NCI-H345 treated with DMSO at 0.1 percent for 48 hours (cell line): ENCODE measurements around the gene N4BP2.
A peak's percentile ranks its signal among the peaks of the same experiment; 100 is the strongest.
"Not testable (repeated sequence)": the region's sequence is repeated elsewhere in the genome, so short reads cannot be mapped to it uniquely, and the experiment has no call there.

Experiments
- DNase-seq: peaks from one replicate; lab custom pipeline; 2025; ENCODE audit not compliant: unreplicated experiment; lab: John Stamatoyannopoulos, UW

The N4BP2 gene

DNA sequence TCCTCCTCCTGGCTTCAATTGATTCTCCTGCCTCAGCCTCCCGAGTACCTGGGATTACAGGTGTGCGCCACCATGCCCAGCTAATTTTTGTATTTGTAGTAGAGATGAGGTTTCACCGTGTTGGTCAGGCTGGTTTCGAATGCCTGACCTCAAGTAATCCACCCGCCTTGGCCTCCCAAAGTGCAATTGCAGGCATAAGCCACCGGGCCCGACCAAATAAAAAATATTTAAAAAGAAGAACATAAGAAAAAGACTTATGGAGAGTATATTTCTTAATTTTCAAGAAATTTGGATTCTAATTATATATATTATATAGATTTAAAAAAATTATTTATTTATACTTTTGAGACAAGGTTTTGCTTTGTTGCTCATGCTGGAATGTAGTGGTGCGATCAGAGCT lies 29.8 kb downstream of the N4BP2 start:
- DNase-seq: no peak

DNA sequence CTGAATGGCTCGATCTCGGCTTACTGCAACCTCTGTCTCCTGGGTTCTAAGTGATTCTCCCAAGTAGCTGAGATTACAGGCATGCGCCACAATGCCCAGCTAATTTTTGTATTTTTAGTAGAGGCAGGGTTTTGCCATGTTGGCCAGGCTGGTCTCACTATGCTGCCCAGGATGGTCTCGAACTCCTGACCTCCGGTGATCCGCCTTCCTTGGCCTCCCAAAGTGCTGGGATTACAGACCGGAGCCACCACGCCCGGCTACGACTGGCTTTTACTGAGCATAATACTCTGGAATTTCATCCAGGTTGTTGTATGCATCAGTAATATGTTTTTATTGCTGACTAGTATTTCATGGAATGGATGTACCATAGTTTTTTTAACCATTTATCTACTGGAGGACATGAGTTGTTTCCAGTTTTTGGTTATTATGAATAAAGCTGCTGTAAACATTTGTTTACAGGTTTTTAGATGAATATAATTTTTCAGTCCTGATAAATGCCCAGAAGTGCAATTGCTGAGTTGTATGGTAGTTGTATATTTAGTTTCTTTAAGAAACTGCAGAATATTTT lies 31.2 kb downstream of the N4BP2 start:
- no peak for DNase-seq

DNA sequence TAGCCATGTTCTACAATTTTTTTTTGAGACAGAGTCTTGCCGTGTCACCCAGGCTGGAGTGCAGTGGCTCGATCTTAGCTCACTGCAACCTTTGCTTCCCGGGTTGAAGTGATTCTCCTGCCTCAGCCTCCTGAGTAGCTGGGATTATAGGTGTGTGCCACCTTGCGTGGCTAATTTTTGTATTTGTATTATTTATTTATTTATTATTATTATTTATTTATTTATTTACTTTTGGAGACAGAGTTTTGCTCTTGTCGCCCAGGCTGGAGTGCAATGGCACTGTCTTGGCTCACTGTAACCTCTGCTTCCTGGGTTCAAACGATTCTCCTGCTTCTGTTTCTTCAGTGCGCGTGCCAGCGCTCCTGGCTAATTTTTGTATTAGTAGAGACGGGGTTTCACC lies 36.8 kb downstream of the N4BP2 start:
- not testable (repeated sequence) for DNase-seq

DNA sequence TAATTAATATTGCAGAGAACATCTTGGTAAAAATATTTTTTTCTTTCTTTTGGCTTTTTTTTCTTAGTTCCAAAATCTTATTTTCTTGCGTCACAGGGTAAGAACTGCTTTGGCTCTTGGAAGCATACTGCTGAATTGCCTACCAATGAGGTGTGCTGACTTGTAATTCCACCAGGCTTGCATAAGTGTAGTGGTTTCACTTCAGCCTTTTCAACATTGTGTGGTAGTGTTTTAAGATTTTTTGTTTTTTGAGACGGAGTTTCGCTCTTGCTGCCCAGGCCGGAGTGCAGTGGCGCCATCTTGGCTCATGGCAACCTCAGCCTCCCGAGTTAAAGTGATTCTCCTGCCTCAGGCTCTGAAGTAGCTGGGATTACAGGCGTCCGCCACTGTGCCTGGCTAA lies 42.4 kb downstream of the N4BP2 start:
- DNase-seq: no peak

DNA sequence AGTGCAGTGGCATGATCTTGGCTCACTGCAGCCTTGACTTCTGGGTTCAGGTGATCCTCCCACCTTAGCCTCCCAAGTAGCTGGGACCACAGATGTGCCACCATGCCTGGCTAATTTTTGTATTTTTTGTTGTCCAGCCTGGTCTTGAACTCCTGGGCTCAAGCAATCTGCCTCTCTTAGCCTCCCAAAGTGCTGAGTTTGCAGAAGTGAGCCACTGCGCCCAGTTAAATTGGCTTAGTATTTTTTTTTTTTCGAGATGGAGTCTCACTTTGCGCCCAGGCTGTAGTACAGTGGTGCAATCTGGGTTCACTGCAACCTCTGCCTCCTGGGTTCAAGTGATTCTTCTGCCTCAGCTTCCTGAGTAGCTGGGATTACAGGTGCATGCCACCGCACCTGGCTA lies 50.5 kb downstream of the N4BP2 start:
- not testable (repeated sequence) for DNase-seq

DNA sequence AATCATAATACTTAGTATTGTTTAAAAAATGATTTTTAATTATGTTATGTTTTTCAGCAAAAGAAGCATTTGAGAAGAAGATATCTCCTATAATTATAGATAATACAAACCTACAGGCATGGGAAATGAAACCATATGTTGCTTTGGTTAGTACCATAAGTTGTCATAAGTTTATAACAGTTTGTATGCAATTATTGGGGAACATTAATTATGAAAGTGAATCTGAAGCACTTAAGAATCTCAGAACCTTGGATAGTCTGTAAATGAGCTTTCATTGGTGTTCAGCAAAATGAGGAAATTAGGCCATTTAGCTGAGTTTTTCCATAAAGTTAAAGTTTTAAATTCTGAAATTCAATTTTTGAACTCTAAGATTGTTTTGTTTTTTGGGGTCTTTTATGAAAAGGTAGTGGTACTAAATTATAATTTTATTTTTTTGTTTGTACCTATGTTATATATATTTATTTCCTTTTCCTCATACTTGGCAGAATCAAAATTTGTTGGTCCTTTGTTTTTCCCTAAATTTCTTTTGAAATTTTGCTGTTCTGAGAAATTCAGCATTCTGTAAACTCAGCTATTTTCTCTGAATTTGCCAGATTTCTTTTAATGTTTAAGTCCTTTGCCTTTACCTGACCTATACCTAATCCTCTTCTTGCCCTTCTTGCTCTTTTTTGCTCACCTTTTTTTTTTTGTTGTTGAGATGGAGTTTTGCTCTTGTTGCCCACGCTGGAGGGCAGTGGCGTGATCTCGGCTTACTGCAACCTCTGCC lies 55.6 kb downstream of the N4BP2 start:
- no peak for DNase-seq

DNA sequence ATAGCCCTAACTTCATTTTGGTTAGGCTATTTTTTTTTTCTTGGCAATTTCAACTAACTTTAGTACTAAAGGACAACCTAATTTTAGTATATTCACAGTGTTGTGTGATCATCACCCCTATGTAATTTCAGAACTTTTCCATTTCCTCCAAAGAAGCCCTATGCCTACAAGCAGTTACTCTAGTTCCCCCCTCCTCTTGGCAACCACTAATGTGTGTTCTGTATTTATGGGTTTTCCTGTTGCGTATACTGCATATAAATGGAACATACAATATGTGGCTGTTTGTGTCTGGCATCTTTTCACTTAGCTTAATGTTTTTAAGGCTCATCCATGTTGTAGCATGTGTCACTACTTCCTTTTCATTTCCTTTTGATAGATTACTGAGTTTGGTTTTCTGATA lies 57.6 kb downstream of the N4BP2 start:
- DNase-seq: no peak

DNA sequence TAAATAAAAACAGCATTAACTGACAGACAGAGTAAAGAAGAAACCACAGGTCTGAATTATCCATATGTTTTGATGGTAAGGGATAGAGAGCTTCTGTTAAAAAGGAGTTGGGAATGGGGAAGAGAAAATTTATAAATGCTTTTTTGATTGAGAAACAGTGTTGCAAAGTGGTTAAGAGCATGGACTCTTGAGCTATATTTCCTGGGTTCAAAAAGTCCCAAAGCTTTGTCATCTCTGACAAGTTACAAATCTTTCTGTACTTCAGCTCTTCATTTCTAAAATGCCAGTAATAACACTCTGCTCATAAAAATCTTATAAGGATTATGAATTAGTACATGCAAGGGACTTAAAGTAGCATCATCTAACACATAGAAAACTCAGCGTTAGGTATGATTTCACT lies 62.2 kb downstream of the N4BP2 start:
- DNase-seq: no peak

DNA sequence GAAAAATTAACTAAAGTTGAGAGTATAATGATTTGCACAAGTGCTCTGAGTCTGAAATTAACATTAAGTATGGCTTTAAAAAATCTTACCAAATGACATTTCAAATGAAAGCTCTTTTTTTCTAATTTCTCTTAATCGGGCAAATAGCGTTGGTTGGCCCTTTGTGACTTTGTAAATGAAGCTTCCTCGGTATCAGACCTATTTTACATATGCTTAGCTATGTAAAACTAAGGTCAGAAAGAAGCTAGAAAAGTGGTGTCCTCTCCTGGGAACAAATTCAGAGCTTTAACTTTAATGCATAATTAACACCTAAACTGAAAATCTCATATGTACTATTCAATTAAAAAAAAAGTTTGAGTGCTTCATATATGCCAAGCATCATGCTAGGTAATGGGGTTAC lies 62.7 kb downstream of the N4BP2 start:
- DNase-seq: no peak

DNA sequence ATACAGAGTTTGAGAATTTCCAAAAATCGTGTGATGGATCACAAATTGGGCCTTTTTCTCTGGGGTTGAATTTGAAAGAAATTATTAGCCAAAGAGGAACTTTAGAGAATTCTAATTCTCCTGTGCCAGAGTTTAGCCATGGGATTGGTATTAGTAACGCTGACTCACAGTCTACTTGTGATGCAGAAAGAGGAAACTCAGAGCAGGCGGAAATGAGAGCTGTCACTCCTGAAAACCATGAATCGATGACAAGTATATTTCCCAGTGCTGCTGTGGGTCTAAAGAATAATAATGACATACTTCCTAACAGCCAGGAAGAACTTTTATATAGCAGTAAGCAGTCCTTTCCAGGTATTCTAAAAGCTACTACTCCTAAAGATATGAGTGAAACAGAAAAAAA lies 64.9 kb downstream of the N4BP2 start:
- no peak for DNase-seq

DNA sequence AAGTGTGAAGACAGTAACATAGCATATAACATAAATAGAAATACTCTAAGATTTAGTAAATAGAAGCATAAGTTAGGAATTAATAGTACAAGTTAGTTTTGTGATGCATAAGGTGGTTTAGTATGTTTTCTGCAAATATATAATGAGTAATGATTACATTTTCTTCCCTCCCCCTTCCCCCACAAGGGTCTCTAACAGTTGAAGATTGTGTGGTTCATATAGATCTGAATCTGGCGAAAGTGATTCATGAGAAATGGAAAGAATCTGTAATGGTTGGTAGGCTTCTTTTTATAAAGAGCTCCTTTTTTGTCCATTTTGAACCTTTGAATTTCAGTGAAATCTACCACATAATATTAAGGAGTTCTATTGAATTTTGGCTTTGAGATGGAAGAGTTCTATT lies 66.3 kb downstream of the N4BP2 start:
- no peak for DNase-seq

DNA sequence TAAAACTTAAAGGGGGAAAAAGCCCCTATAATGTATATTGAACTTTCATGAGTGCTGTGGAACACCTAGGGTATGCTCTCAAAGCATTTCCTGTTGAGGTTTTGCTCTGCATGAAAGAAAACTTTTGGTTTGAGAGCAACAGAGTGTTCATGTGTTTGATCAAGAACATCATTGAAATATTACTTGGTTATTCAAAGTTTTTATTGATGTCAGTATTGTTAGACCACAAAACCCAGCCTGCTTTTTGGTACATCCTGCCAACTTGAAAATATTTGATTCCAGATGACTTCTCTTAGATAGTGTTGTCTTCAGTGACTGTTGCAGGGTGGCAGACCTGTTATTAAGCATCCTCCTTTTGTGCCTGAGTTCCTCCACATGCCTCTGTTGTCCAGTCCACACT lies 68.0 kb downstream of the N4BP2 start:
- DNase-seq: no peak

DNA sequence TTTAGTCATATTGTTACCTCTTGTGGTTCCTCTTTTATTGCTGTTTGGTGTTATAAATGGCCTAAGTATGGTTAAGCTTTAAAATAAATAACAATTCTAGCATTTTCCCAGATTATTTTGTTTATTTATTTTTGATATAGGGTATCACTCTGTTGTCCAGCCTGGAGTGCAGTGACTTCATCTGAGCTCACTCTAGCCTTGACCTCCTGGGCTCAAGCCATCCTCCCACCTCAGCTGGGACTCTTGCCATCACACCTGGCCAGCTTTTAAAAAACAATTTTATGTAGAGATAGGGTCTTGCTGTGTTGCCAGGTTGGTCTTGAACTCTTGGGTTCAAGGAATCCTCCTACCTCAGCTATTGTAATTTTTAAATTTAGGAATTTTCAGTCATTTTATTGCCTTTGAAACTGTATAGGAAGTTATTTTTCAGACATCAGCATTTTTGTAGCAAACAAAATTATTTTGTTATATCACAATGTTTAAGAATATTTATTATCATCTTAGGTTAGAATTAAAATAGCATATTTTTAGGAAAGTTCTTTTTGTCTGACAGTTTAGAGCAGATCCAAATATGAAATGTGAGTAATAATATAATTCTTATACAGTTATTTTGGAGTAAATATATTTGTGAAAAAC lies 73.9 kb downstream of the N4BP2 start:
- DNase-seq: no peak

DNA sequence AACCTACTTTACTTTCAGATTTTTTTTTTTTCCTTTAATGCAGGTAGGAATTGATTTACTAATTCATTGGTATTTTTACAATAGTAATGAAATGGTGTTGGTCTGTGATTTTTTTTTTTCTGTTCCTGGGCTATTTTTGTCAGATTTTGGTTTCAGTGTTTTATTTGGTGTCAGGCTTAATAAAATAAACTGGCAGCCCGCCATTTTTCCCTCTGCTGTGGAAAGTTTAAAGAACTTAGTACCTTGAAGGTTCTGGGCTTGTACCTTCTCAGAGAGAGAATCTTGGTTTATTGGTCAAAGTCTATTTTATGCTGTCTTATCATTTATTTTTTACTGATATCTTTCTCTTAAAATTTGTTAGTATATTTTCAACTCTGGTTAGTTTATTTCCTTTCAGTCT lies 76.2 kb downstream of the N4BP2 start:
- DNase-seq: no peak

DNA sequence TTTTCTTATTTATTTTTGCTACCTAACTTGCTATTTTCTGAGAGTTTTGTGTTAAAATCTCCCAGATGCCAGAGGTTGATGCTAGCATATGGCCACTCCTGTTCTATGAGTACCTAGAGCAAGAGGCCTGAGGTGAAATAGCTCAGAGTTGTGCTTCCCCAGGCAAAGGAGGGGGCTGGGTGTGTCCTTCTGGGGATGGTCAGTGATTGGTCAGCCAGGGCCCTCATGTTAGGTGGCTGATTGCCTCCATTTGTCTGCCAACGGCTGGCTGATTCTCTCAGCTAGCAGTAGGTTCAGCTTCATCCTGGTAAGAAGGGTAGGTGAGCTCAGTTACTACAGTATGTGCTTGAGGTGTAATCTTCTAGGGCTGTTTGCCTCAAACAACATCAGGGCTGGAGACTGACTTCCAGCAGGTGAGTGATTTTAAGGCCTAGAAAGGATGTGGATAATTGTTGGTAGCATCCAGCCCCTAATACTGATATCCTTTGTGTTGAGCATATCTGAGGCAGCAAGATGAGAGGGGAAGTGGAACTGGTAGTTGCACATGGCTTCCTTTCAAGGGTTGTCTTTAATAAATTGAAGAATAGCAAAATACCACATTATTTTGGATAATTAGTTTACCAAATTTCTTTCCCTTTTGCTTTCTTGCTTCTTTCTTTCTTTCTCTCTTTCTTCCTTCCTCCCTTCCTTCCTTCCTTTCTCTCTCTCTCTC lies 77.7 kb downstream of the N4BP2 start:
- DNase-seq: no peak

DNA sequence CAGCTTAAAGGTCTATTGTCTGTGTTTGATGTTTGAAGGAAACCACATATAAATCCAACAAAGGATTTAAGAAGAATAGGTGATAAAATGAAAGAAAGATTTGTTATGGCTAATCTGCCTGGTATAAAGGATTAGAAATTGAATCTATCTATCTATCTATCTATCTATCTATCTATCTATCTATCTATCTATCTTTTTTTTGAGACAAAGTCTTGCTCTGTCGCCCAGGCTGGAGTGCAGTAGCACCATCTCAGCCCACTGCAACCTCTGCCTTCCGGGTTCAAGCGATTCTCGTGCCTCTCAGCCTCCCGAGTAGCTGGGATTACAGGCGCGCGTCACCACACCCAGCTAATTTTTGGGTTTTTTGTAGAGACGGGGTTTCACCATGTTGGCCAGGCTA lies 79.6 kb downstream of the N4BP2 start:
- DNase-seq: not testable (repeated sequence)

DNA sequence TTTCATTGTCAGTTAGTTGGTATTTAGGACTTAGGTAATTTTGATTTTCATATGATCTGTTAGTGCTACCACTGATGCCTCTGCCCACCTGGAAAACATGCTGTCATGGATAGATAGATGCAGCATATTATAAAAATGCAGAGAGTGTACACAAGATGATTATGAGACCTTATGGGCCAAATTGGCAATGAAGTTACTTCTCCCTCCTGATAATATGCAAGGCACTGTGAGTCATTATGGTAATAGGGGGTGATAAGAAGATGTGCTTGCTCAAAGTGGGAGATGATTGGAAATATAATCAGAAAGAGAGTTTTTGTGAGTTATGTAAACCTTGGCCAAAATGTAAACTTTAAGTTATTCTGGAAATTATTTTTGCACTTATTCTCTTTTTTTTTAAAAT lies 83.5 kb downstream of the N4BP2 start:
- no peak for DNase-seq

DNA sequence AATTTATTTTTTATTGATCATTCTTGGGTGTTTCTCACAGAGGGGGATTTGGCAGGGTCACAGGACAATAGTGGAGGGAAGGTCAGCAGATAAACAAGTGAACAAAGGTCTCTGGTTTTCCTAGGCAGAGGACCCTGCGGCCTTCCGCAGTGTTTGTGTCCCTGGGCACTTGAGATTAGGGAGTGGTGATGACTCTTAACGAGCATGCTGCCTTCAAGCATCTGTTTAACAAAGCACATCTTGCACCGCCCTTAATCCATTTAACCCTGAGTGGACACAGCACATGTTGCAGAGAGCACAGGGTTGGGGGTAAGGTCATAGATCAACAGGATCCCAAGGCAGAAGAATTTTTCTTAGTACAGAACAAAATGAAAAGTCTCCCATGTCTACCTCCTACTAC lies 83.9 kb downstream of the N4BP2 start:
- DNase-seq: not testable (repeated sequence)

DNA sequence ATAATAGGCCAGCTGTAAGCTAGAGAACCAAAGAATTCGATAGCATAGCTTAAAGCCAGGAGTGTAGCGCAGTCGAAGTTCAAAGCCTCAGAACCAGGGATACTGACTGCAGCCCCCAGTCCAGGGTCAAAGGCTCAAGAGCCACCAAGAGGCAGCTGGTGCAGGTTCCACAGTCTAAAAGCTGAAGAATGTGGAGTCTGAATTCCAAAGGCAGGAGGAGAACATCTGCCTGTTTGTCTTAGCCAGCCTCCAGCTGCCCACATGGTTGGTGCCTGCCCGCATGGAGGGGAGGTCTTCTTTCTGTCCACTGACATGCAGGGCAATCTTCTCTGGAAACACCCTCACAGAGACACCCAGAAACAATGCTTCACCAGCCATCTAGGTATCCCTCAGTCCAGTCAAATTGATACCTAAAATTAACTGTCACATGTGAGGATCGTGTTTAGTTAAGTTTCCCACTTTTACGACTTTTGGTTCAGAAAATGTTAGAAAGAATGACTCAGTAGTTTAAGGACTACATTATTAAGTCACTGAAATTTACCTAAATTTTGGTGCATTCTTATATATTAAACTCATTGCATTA lies 87.4 kb downstream of the N4BP2 start:
- DNase-seq: no peak

DNA sequence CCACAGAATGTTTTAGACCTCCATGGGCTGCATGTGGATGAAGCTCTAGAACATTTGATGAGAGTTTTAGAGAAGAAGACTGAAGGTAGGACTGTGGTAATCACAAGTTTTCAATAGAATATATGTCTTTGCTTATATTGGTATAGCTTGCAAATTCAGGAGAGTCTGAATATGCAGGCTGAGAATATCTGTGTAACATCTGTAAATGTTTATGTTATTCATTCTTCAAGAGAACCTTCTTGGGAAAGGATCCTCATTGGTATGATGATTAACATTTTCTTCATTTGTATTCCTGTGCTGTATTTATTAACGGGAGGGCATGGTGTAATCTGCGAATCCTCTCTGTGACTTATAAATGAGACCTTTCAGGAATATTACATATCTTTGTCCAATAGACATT lies 88.1 kb downstream of the N4BP2 start:
- DNase-seq: no peak

DNA sequence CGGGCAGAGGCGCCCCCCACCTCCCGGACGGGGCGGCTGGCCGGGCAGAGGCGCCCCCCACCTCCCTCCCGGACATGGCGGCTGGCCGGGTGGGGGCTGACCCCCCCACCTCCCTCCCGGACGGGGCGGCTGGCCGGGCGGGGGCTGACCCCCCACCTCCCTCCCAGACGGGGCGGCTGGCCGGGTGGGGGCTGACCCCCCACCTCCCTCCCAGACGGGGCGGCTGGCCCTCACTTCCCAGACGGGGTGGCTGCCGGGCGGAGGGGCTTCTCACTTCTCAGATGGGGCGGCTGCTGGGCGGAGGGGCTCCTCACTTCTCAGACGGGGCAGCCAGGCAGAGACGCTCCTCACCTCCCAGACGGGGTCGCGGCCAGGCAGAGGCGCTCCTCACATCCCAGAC lies 90.8 kb downstream of the N4BP2 start:
- not testable (repeated sequence) for DNase-seq

DNA sequence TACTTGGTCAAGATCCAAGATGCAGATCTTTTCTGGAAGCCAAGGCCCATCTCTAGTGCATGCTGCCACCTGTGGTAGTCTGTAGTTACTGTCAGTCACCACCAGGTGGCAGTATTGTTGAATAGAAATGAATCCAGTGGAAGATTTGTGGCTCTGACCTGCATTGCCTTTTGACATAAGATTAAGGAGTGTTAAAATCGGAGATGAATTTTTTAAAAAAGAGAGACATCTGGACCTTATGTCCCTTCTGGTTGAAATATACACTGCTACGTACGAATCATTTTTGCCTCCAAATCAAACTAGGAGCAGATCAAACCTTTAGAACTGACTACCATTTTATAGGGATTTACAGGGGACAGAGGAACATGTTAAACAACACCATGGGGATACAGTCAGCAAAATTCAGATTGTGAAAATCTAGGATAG lies 93.3 kb downstream of the N4BP2 start:
- DNase-seq: peak; percentile 16
